ENCODE data around the gene BCAN.
"Not testable (repeated sequence)": the region's sequence is repeated elsewhere in the genome, so short reads cannot be mapped to it uniquely, and the experiment has no call there.

Gene BCAN, protein sequence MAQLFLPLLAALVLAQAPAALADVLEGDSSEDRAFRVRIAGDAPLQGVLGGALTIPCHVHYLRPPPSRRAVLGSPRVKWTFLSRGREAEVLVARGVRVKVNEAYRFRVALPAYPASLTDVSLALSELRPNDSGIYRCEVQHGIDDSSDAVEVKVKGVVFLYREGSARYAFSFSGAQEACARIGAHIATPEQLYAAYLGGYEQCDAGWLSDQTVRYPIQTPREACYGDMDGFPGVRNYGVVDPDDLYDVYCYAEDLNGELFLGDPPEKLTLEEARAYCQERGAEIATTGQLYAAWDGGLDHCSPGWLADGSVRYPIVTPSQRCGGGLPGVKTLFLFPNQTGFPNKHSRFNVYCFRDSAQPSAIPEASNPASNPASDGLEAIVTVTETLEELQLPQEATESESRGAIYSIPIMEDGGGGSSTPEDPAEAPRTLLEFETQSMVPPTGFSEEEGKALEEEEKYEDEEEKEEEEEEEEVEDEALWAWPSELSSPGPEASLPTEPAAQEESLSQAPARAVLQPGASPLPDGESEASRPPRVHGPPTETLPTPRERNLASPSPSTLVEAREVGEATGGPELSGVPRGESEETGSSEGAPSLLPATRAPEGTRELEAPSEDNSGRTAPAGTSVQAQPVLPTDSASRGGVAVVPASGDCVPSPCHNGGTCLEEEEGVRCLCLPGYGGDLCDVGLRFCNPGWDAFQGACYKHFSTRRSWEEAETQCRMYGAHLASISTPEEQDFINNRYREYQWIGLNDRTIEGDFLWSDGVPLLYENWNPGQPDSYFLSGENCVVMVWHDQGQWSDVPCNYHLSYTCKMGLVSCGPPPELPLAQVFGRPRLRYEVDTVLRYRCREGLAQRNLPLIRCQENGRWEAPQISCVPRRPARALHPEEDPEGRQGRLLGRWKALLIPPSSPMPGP

GRCh38 chr1:156641761-156642264 is at the start of gene BCAN:
Gene BCAN, plus strand, starts transcription at chr1:156642117. Its CDS starts 3,938 bp downstream, at chr1:156646055.
- FAIRE-seq = no peak

DNA sequence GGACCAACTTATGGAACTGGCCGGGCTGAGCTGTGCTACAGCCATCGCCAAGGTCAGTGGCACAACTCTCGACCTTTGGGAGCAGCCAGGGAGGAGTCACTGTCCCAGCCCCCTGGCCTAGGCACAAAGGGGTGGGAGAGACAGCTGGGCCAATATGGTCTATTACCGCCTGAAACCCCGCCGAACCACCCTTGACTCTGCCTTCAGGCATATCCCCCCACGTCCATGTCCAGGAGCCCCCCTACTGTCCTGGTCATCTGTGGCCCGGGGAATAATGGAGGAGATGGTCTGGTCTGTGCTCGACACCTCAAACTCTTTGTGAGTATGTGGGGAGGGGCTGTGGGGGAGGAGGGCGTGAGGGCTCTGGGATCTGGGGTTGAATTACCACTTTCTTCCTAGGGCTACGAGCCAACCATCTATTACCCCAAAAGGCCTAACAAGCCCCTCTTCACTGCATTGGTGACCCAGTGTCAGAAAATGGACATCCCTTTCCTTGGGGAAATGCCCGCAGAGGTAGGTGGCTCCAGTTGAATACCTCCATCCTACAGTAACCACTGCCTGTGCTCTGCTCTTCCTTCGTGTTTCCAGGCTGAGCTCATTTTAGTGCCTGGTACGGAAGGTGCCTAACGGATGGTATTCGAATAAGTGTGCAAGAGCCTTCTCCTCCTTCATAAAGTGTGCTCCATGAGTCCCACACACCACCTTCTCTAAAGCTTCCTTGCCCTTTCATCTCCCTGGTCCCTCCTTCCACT is 49.6 kb upstream of the BCAN start:
- FAIRE-seq = no peak

GRCh38 chr1:156592910-156593660 is 48.8 kb upstream of the BCAN start:
- no peak for FAIRE-seq

- FAIRE-seq = no peak
These were observed 48.3 kb upstream of the BCAN start for GRCh38 chr1:156593661-156593989.

DNA sequence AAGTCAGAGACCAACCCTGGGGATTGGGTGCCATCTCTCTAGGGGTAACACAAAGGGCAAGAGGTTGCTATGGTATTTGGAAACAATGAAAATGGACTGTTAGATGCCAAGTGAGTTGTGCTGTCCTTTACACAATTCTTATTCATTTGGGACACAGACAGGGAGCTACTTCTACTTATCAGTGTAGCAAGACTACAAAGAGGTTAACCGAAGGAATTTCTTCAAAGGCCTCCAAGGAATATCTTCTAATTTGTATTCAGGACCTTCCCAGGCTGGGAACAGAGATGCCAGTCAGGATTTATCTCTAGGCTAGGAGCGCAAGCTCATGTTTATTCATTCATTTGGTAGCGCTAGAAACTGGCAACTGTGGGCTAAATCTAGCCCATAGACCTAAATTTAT is 47.7 kb upstream of the BCAN start:
- FAIRE-seq = no peak

DNA sequence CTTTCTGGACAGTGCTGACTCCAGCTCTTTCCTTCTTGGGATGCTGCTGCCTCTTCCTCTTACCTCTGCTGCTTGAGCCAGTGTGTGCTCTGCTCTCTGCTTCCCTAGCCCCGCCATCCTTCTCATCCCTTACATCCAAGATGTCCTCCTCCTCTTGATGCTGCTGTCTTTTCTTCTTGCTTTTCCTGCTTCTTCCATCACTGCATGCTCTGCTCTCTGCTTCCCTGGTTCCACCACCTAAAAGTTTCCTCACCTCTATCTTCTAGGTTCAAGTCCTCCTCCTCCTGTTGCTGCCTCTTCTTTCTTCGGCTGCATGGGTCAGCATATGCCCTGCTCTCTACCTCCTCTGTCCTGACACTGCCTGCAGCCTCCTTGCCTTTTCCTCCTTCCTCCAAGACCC is 46.9 kb upstream of the BCAN start:
- FAIRE-seq = no peak

GRCh38 chr1:156596426-156596825 is 45.5 kb upstream of the BCAN start:
- no peak for FAIRE-seq

DNA sequence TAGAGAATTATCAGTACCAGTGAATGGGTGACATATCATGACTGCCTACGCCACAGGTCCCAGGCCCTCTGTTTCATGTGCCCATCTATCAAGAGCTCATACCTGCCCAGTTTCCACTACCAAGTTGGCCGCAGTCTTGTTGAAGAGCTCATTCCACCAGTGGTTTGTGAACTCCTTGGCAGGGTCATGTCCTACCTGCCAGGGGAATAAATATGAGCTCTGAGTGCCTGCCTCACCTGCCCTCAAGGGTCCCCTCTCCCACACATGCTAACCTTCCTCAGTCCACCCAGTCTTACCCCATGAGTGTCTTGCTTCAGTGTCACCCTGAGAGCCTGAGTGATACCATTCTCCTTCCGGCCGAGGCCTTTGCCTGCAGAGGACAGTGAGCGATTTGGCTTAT is 43.8 kb upstream of the BCAN start:
- FAIRE-seq = no peak

DNA sequence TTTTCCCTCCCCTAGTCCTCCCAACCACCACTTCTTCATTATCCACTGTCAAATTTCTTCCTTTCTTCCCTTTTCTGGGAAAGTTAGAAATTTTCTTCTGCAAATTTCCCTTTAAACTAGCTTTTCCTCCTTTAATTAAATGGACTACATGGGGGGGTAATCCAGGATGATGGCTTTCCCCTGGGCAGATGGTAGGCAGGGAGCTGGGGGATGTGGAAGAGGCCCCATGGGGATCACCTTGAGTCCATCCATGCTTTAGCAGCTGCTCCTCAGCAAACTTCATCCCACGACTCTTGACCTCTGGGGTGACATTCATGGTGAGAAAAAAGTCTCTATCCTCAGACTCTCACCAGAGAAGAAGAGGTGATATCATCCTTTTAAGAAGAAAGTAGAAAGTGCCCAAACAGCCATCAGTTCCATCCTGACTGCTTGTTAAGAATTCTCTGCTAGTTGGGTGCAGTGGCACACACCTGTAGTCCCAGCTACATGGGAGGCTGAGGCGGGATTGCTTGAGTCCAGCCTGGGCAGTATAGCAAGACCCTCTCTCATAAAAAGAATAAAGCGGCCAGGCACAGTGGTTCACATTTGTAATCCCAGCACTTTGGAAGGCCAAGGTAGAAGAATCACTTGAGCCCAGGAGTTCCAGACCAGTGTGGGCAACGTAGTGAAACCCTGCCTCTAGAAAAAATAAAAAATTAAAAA is 43.0 kb upstream of the BCAN start:
- FAIRE-seq = no peak

GRCh38 chr1:156599811-156600210 is 42.1 kb upstream of the BCAN start:
- no peak for FAIRE-seq

DNA sequence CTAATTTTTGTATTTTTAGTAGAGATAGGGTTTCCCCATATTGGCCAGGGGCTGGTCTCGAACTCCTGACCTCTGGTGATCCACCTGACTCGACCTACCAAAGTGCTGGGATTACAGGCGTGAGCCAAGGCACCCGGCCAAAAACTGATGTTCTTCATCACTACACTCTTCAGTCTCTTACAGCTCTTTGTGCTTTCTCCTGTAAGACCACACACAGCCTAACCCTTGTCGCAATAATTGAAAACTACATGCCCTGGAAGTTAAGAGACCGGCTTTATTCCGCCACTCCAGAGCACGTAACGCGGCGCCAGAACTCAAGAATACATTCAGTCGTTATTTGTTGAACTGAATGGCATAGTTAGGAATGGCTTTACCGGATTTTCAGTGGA is 41.2 kb upstream of the BCAN start:
- FAIRE-seq = no peak

- peak; percentile 90 for FAIRE-seq
These were observed 40.6 kb upstream of the BCAN start, which contains the start of gene GPATCH4 for GRCh38 chr1:156601122-156601830. Gene GPATCH4, minus strand, starts transcription at chr1:156601479.

GRCh38 chr1:156601892-156602291 is 40.0 kb upstream of the BCAN start:
- FAIRE-seq = no peak

- FAIRE-seq = peak; percentile 78
These were observed 39.3 kb upstream of the BCAN start for GRCh38 chr1:156602557-156602993.

DNA sequence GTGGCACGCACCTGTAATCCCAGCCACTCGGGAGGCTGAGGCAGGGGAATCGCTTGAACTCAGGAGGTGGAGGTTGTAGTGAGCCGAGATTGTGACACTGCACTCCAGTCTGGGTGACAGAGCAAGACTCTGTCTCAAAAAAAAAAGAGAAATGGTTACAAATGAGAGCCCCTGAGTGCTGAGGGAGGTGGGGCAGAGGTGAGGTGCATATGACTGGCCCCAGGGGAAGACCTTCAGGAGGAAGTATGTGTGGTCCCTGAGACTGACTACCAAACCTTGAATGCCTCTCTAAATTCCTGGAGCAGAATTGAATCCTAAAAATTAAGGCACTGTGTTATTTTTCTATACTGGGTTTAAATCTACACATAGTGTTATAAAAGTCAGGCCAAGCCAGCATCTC is 34.6 kb upstream of the BCAN start:
- FAIRE-seq = not testable (repeated sequence)

- peak; percentile 95 for FAIRE-seq
These were observed 33.8 kb upstream of the BCAN start for GRCh38 chr1:156608036-156608674.

DNA sequence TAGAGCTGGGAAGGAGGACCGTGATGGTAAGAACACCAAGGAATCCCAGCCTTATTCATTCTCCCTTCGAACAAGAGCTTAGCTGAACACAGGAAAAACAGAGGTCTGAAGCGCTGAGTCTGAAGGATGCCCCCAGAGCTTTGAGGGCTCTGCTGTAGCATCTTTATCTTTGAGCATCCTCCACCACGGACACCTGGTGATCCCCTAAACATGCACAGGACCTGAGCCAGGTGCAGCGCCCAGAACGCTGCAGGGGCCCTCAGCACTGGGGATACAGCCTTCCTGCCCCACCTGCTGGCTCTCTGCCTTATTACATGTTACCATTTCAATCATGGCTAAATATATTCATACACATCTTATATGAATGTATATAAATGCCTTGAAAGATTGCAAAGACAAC is 32.9 kb upstream of the BCAN start:
- no peak for FAIRE-seq

GRCh38 chr1:156610072-156610471 is 31.8 kb upstream of the BCAN start:
- not testable (repeated sequence) for FAIRE-seq

- no peak for FAIRE-seq
These were observed 29.3 kb upstream of the BCAN start for GRCh38 chr1:156612666-156613065.

GRCh38 chr1:156615946-156616345 is 26.0 kb upstream of the BCAN start:
- FAIRE-seq = no peak
